HG02981 (cell line): ENCODE measurements around the gene TRERF1.

Experiments
- ATAC-seq: cut with Tn5 transposase; IDR thresholded peaks from one replicate; pipeline ENCODE4 v1.9.1; 2021; ENCODE audit warnings: mild to moderate bottlenecking, moderate library complexity; ENCODE audit not compliant: unreplicated experiment

The TRERF1 gene

DNA sequence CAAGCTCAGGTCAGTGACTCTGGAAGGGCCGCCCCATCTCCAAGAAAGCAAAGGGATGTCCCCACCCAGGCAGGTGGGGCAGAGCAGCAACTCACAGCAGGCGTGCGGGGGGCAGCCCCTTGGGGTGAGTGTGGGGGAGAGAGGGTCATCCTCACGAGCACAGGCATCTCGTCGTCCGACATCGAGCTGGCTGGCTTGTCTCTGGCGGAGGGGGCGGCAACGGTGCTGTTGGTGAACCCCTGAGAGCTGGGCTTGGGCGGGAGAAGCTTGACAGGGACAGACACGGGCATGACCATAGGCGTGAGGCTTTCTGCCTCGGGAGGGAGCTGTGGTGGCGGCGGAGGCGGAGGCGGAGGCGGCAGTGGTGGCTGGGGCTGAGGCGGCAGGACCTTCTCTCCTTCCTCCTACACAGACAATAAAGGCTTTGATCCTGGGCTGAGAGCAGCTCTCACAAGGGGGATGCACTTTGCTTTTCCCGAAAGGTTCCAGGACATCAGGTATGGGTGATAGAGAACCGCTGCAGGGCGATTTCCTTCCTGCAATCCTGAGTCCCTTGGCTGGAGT, 188.5 kb downstream of the TRERF1 start:
- no peak for ATAC-seq

- ATAC-seq: no peak
Observed at GRCh38 chr6:42260972-42261371, 190.8 kb downstream of the TRERF1 start.

- no peak for ATAC-seq
Observed at GRCh38 chr6:42260396-42260888, 191.3 kb downstream of the TRERF1 start.

DNA sequence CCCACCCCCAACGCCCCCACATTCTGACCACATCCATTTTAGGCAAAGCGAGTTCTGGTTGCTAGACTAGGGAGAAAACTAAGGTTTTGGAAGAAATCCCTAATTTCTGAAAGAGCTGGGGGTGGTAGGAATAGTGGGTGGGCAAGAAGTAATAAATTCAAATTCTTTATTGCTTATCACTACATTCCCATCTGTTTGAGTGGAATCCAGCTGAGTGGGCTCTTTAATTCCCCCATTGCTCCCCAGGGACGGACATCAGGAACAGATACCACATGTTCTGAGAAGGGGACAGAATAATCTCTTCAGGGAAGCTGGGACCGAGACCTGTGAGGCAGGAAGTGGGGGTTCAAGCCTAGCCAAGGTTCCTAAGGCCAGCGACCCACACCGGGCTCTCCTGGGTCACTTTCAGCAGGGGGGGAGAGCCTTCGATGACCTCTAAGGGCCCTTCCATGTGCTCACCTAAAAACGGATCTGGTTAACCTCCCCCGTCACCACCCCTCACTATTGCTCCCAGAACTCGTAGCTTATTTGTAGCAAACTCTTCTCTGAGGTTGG, 191.8 kb downstream of the TRERF1 start:
- ATAC-seq: no peak

DNA sequence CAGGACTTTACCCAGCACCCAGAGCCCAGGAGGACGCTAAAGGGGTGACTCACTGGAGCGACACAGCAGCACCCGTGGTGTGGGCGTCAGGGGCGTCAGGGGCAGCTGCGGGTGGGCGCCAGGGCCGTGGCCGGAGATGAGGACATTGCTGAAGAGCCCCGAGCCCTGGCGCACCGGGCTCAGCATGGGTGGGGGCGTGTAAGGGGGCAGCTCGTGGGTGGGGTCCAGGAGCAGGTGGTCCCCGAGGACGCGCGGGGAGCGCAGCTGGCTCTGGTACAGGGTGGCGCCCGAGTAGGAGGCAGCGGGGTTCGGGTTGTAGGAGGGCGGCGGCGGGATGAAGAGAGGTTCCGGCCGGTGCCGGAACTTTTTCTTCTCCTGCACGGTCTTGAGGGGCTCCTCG, 192.4 kb downstream of the TRERF1 start:
- no peak for ATAC-seq

GRCh38 chr6:42257614-42258013, 194.1 kb downstream of the TRERF1 start:
- ATAC-seq: no peak

GRCh38 chr6:42257063-42257462, 194.7 kb downstream of the TRERF1 start:
- ATAC-seq: no peak

DNA sequence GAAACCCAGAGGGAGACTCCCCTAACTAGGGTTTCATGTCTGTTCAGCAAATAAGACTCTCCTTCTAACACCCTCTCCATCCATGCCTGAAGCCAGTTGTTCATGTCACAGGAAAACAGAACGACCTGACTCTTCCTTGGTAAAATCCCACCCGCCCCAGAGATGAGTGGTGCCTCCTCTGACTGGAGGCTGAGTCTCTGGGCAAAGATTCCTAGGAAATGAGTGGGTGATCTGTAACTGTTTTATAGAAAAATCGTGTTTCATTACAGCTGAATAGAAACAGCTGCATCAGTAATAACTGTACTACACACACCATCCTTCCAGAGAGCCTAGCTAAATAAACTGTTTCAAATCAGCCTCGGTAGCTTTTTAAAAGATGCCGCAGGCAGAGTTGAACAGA, 196.7 kb downstream of the TRERF1 start:
- ATAC-seq: no peak

- ATAC-seq: no peak
Observed at GRCh38 chr6:42254505-42254904, 197.2 kb downstream of the TRERF1 start.

DNA sequence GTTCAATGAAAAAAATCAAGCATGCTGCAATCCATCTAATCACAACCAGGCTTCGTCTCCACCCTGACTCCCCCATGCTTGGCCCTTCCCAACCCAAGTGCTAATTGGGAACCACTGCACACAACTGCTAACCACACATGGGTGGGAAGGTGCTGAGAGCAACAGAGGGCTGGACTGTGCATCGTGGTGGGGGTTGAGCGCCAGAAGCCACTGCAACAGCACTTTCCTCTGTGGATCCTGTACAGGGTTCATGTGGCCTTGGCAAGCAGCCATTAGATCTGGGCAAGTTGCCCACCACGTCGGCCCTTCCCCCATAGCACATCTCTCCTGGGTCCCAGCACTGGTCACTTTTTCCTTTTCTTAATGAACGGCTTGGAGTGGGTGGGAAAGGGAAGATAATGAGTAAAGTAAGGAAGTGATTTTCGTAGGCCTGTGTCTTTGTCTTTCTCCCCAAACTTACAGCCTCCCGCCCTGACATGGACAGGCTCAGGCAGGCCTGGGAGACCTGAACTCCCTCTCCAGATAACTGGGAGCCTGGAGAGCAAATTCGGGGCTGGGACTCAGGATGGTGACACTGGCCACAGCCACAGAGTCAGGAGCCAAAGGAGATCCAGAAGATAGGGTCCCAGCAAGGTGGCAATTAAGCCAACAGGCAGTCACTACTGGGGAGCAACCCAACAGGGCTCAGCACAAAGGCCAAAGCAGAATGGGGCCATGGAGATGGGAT, 199.7 kb downstream of the TRERF1 start:
- ATAC-seq: no peak

DNA sequence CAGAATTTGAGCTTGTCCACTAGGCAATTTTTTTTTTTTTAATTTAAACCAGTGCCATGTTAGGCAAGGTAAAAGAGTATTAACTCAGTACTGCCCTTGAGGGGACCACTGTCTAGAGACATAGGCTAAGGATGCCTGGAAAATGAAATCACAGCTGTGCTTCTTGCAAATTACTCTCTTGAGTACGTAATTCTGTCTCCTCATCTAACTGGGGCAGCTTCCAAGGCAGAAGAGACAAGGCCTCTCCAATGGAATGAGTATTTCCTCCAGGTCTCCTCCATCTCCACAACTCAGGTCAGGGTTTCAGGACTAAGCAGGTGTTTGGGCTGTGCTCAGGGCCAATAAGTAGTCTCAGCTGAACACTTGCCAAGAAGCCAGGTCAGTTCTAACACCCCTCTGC, 200.2 kb downstream of the TRERF1 start:
- no peak for ATAC-seq

GRCh38 chr6:42250274-42250931, 201.3 kb downstream of the TRERF1 start:
- no peak for ATAC-seq

- ATAC-seq: no peak
Observed at GRCh38 chr6:42249279-42249678, 202.4 kb downstream of the TRERF1 start.

DNA sequence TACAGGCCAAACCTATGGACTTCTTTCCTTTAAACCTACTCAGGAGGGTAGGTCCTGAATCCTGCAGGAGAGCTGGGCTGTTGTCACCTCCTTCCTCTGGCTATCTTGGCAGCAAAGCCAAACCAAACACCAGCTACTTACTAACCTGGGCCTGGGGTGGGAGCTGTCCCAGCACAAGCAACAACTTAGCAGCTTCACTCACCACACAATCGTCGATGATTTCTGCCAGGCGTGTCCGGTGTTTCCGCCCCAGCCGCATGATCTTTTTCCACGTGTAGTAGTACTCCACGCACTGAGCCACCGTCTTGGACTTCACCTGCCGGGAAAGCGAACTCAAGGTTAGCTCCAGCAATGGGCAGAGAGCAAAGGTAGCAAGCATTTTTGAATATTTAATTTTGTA, 208.7 kb downstream of the TRERF1 start:
- ATAC-seq: no peak

- ATAC-seq: no peak
Observed at GRCh38 chr6:42241915-42242314, 209.8 kb downstream of the TRERF1 start.

- no peak for ATAC-seq
Observed at GRCh38 chr6:42239736-42240375, 211.9 kb downstream of the TRERF1 start.

GRCh38 chr6:42239333-42239732, 212.4 kb downstream of the TRERF1 start:
- ATAC-seq: no peak

GRCh38 chr6:42237857-42238256, 213.9 kb downstream of the TRERF1 start:
- ATAC-seq: no peak

DNA sequence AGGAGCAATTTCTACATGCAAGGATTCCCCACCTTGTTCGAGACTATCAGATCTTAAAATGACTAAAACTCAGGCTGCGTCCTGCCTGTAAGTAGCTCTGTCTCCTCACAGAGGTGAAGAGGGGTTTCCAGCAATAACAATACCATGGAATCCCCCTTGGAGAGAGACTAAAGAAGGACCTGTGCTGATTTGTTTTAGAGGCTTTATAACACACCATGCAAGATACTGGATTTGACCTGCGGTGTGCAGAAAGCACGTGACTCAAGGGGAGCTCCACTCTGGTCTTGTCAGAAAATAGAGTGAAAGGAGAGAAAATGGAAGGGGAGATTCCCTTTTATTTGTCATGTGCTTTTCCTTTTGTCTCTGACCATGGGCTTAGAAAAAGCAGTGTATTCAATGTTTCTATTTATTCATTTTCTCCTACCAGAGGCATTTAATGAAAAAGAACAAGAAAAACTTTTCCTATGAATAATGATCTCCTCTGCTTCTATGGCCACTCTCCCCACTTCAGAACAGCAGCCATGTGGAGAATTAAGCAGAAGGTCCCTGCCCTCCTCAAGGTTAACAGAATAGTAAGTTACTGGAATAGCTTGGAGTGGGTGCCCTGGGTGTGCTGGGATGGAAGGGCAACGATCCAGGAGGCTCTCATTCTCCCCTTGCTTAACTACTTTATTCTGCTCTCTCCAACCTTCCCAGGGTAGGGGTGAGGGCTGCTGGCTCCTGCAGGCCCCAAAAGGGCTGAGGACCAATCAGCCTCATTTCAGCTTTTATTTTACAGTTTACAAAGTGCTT, 214.8 kb downstream of the TRERF1 start:
- ATAC-seq: no peak

- ATAC-seq: no peak
Observed at GRCh38 chr6:42236030-42236429, 215.7 kb downstream of the TRERF1 start.

DNA sequence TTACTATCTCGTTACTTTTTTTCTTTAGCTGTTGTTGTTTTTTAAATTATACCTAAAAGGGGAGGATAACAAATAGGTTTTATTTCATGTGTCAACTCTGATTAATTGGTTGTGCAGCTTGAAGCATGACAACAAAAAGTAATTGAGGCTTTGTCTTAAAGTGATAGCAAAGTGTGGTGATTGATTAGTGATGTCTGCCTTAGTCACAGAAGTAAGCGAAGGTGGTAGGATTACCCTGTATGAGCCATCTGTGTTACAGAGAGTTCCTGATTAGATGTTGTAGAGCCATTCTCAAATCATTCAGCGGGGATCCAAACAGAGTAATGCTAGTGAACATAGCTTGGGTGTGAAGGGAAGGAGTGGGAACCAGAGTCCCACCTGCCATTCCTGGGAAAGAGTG, 219.7 kb downstream of the TRERF1 start:
- ATAC-seq: no peak
